ENCODE data around the gene NFATC4.
A peak's percentile ranks its signal among the peaks of the same experiment; 100 is the strongest.

Gene NFATC4

DNA sequence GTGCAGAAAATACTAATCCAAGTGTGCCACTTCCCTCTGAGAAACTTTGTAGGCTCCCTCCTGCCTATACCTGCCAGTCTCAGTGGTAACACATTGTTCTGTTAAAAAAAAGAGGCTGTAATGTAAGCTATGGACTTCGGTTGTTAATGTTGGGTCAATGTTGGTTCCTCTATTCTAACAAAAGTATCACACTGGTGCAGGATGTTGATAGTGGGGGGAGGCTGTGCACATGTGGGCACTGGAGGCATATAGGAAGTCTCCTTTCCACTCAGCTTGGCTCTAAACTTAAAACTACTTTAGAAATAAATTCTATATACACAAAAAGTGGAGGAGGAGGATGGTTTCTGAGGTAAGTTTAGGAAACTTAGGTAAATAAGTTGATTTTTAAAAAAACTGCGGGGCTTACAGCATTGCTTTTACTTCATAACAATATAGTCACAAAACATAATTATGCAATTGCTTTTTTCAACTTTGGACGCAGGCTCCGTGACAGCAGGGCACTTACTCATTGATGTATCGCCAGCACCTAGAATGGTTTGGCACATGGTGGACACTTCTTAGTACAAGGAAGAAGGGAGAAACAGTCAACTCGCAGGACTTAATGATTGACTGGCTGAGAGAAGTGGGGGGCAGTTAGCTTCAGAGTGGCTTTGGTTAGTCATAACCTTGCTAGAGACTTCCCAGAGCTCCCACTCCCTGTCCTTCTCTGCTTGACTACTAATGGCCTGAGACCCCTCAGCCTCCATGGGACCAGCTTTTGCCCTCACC, 22.9 kb downstream of the NFATC4 start:
- DNase-seq = no peak

DNA sequence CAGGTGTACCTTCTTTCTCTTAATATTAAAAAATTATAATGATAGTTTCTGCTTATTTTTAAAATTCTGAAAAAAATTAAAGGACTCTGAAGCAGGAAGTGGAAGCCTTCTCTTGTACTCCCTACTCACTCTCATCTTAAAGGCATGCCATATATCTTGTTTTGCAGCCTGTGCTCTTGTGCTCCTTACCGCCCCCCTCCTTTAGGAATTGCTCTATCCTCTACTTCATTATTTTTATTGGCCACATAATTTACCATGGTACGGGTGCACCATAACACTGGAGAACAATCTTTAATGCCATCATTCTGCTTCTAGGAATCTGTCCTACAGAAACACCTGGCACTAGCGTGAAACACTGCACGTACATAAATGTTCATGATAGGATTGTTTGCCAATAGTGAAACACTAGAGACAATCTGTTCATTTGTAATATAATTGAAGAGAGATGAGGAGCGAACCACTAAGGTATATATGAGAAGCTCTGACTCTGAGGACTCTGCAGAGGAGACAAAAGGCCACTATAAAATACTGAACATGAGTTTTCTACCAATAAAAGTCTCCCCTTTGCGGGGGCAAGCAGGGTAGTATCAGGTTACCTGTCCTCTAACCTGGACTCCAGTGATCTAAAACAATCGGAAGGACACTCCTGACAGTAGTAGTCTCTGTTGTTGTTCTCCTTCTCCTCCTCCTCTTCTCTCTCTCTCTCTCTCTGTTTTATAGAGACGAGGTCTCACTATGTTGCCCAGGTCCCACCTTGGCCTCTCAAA, 24.5 kb downstream of the NFATC4 start:
- no peak for DNase-seq

GRCh38 chr14:24394275-24394674, 26.3 kb downstream of the NFATC4 start:
- no peak for DNase-seq

DNA sequence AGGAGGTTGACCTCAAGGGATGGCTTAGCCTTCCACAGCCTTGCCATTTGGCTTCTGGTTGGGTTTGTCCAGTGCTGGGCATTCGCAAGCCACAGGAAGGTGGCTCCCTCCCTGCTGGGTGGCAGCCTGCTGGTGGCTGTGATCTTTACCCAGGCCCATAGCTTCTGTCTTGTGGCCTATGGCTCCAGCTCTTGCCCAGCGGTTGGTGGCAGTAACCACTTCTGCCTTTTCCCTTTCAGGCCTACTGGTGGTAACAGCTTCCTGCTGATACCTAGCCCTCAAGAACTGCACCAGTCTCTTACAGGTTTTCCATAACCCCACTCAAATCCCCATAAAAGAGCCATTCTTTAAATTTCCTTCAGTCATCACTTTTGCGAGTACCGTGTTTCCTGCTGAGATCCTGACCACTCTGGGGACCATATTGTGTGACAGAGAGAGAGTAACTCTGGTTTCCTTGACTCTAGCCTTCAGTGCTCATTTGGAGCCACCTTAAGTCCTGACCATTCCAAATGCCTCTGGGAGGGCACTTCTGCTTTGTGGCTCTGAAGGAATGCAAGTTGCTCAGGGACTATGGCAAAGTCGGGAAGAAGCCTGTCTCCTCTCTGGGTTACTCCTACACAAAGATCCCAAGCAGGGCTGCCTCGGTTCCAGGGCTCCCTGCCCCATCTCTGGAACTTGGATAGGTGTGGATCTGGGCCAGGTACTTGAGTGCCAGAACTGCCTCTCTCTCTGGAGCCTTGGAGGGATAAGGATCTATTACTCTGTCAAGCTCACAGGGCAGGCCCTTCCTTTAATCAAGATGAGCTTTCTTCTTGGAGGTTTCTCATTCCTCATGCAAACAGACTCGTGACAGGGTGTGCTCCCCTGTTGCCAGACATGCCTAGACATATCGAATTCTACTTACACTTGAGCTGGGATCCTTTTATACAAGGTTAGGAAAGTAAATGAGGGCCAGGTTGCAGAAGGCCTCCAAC, 27.9 kb downstream of the NFATC4 start:
- no peak for DNase-seq

GRCh38 chr14:24397639-24398292, 29.8 kb downstream of the NFATC4 start:
- no peak for DNase-seq

GRCh38 chr14:24398293-24398652, 30.3 kb downstream of the NFATC4 start:
- no peak for DNase-seq

DNA sequence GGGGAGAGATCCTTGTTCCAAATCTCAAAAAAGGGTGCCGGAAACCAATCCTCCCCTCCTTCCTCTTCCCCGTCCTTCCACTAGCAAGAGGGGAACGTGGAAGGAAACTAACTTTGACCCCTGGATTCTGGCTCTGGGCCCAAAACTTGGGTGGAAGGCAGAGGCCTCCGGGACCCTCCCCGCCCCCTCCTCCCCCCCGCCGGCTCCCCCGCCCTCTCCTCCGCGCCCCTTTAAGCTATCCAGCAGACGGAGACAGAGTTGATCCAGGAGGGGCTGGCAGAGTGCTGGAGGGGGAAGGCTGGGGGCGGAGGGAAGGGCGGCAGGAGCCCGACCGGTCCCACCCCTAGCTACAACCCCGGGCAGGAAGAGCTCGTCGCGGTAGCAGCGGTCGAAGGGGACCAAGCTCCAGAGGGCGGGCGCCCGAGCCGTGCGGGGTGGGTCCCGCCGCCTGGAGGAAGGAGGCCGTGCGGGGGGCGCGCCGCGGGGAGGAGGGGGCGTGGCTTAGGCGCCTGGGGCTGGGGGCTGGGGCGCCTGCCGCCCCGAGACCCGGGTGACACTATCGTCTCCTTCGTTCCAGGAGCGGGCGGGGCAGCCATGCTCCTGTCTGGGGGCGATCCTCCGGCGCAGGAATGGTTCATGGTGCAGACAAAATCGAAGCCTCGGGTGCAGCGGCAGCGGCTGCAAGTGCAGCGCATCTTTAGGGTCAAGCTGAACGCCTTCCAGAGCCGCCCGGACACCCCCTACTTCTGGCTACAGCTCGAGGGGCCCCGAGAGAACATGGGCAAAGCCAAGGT, 30.9 kb downstream of the NFATC4 start, which contains the start of gene NYNRIN:
Gene NYNRIN (plus strand): TSS at position 351 of the 794 bp plus-strand sequence. CDS start 244 bp downstream, at position 595.
- DNase-seq = peak in 3 of 6 experiments; percentile 39 to 42 (median 41)

DNA sequence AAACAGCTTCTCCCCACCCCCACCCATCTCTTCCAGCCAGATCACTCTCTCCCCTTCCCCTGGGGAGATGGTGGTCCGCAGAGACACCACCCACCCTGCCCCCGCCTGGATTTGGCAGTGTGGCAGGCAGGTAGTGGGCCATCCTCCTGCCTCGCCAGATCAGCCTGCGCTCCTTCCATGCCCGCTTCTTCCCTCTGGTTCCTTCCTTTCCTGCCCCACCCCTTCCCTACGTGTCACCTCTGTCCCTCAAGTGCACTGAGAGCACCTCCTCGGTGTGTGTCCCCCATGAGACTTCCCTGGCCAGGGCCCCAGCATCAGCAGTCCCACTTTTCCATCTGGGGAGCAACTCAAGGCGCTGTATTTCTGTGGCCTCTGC, 31.5 kb downstream of the NFATC4 start:
- peak in 1 of 6 experiments; percentile 13 for DNase-seq

GRCh38 chr14:24399999-24400718, 32.2 kb downstream of the NFATC4 start:
- no peak for DNase-seq

- no peak for DNase-seq
Observed at GRCh38 chr14:24401810-24402702, 34.1 kb downstream of the NFATC4 start.

- no peak for DNase-seq
Observed at GRCh38 chr14:24403294-24403998, 35.5 kb downstream of the NFATC4 start.

- no peak for DNase-seq
Observed at GRCh38 chr14:24404814-24405213, 36.8 kb downstream of the NFATC4 start.

- no peak for DNase-seq
Observed at GRCh38 chr14:24406416-24406815, 38.4 kb downstream of the NFATC4 start.

- no peak for DNase-seq
Observed at GRCh38 chr14:24407608-24408325, 39.8 kb downstream of the NFATC4 start.

GRCh38 chr14:24408764-24409163, 40.8 kb downstream of the NFATC4 start:
- DNase-seq = no peak

GRCh38 chr14:24409192-24409591, 41.2 kb downstream of the NFATC4 start:
- no peak for DNase-seq

GRCh38 chr14:24409956-24410355, 42.0 kb downstream of the NFATC4 start:
- DNase-seq = no peak

Measured in stimulated activated naive CD4-positive, alpha-beta T cell (primary cell).